GM18517 (cell line): ENCODE data around the gene KAZN.

Experiments
- ATAC-seq: cut with Tn5 transposase; IDR thresholded peaks from one replicate; pipeline ENCODE4 v1.9.1; 2021; ENCODE audit warnings: mild to moderate bottlenecking, moderate library complexity; ENCODE audit not compliant: unreplicated experiment

KAZN gene

GRCh38 chr1:14585728-14586127 is 12.8 kb upstream of the KAZN start:
- ATAC-seq: no peak

GRCh38 chr1:14590411-14591180 is 7.9 kb upstream of the KAZN start:
- ATAC-seq: no peak

- no peak for ATAC-seq
These were observed 6.9 kb upstream of the KAZN start for GRCh38 chr1:14591600-14591999.

GRCh38 chr1:14592004-14592631 is 6.4 kb upstream of the KAZN start:
- no peak for ATAC-seq

- ATAC-seq: no peak
These were observed 5.2 kb upstream of the KAZN start for GRCh38 chr1:14593302-14593701.

- no peak for ATAC-seq
These were observed 4.4 kb upstream of the KAZN start for GRCh38 chr1:14594045-14594444.

GRCh38 chr1:14596591-14596990 is 1.9 kb upstream of the KAZN start:
- no peak for ATAC-seq

- no peak for ATAC-seq
These were observed 1.0 kb upstream of the KAZN start for GRCh38 chr1:14597343-14598006.

GRCh38 chr1:14598007-14598497 is 433 bp upstream of the KAZN start:
- ATAC-seq: no peak

GRCh38 chr1:14599183-14599791 is 802 bp downstream of the KAZN start:
- ATAC-seq: no peak

GRCh38 chr1:14599800-14600199 is 1.3 kb downstream of the KAZN start:
- no peak for ATAC-seq

- no peak for ATAC-seq
These were observed 2.1 kb downstream of the KAZN start for GRCh38 chr1:14600405-14601112.

GRCh38 chr1:14602136-14602535 is 3.7 kb downstream of the KAZN start:
- ATAC-seq: no peak

- no peak for ATAC-seq
These were observed 5.2 kb downstream of the KAZN start for GRCh38 chr1:14603645-14604044.

GRCh38 chr1:14604414-14604813 is 5.9 kb downstream of the KAZN start:
- no peak for ATAC-seq

GRCh38 chr1:14605945-14606344 is 7.5 kb downstream of the KAZN start:
- no peak for ATAC-seq

- ATAC-seq: no peak
These were observed 8.1 kb downstream of the KAZN start for GRCh38 chr1:14606632-14607031.

GRCh38 chr1:14607295-14607694 is 8.8 kb downstream of the KAZN start:
- ATAC-seq: no peak

GRCh38 chr1:14608308-14608707 is 9.8 kb downstream of the KAZN start:
- no peak for ATAC-seq

- no peak for ATAC-seq
These were observed 12.3 kb downstream of the KAZN start for GRCh38 chr1:14610761-14611160.

- no peak for ATAC-seq
These were observed 13.3 kb downstream of the KAZN start for GRCh38 chr1:14611792-14612191.
